Measurements from ENCODE around the gene PCDHB7.
"Not testable (repeated sequence)": the region's sequence is repeated elsewhere in the genome, so short reads cannot be mapped to it uniquely, and the experiment has no call there.

DNA sequence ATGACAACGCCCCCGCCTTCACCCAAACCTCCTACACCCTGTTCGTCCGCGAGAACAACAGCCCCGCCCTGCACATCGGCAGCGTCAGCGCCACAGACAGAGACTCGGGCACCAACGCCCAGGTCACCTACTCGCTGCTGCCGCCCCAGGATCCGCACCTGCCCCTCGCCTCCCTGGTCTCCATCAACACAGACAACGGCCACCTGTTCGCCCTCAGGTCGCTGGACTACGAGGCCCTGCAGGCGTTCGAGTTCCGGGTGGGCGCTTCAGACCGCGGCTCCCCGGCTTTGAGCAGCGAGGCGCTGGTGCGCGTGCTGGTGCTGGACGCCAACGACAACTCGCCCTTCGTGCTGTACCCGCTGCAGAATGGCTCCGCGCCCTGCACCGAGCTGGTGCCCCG is 6.9 kb downstream of the PCDHB7 start:
- TF ChIP-seq POLR2A (IDR thresholded peaks at IDR 0.05; ENCODE audit: borderline replicate concordance, extremely low read depth, insufficient read depth, insufficient read length); EZH2phosphoT487 (IDR thresholded peaks at IDR 0.05; ENCODE audit: borderline replicate concordance); RAD21 (IDR thresholded peaks at IDR 0.05; ENCODE audit: low read depth): not testable (repeated sequence)
- TF ChIP-seq, protein P1, sequence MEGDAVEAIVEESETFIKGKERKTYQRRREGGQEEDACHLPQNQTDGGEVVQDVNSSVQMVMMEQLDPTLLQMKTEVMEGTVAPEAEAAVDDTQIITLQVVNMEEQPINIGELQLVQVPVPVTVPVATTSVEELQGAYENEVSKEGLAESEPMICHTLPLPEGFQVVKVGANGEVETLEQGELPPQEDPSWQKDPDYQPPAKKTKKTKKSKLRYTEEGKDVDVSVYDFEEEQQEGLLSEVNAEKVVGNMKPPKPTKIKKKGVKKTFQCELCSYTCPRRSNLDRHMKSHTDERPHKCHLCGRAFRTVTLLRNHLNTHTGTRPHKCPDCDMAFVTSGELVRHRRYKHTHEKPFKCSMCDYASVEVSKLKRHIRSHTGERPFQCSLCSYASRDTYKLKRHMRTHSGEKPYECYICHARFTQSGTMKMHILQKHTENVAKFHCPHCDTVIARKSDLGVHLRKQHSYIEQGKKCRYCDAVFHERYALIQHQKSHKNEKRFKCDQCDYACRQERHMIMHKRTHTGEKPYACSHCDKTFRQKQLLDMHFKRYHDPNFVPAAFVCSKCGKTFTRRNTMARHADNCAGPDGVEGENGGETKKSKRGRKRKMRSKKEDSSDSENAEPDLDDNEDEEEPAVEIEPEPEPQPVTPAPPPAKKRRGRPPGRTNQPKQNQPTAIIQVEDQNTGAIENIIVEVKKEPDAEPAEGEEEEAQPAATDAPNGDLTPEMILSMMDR (IDR thresholded peaks at IDR 0.05 in 2 of 3, conservative IDR thresholded peaks at IDR 0.05 in 1 of 3; ENCODE audit: borderline replicate concordance in 1 of 3, insufficient read depth in 1 of 3, low read depth in 2 of 3, low read length in 2 of 3): not testable (repeated sequence)
- TF ChIP-seq, protein P2, sequence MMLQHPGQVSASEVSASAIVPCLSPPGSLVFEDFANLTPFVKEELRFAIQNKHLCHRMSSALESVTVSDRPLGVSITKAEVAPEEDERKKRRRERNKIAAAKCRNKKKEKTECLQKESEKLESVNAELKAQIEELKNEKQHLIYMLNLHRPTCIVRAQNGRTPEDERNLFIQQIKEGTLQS (IDR thresholded peaks at IDR 0.05): not testable (repeated sequence)
